D341Med (cell line): ENCODE data around the gene KCNG2.
"Not testable (repeated sequence)": the region's sequence is repeated elsewhere in the genome, so short reads cannot be mapped to it uniquely, and the experiment has no call there.

Source experiments
- DNase-seq: peaks from one replicate; pipeline ENCODE4 v3.0.0; 2012; ENCODE audit warnings: low spot score

The KCNG2 gene, protein sequence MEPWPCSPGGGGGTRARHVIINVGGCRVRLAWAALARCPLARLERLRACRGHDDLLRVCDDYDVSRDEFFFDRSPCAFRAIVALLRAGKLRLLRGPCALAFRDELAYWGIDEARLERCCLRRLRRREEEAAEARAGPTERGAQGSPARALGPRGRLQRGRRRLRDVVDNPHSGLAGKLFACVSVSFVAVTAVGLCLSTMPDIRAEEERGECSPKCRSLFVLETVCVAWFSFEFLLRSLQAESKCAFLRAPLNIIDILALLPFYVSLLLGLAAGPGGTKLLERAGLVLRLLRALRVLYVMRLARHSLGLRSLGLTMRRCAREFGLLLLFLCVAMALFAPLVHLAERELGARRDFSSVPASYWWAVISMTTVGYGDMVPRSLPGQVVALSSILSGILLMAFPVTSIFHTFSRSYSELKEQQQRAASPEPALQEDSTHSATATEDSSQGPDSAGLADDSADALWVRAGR

GRCh38 chr18:79797518-79798345, at the start of gene KCNG2:
TSS of gene KCNG2 (plus strand) at chr18:79797938. CDS start at chr18:79863668, 65,730 bp downstream.
- peak; percentile 92 for DNase-seq

- no peak for DNase-seq
Measured at GRCh38 chr18:79748321-79749180, 49.2 kb upstream of the KCNG2 start.

- DNase-seq, result no peak
Measured at GRCh38 chr18:79749251-79750191, 48.2 kb upstream of the KCNG2 start.

GRCh38 chr18:79750980-79751571, 46.7 kb upstream of the KCNG2 start:
- DNase-seq, result no peak

- DNase-seq, result not testable (repeated sequence)
Measured at GRCh38 chr18:79751918-79752578, 45.7 kb upstream of the KCNG2 start.

DNA sequence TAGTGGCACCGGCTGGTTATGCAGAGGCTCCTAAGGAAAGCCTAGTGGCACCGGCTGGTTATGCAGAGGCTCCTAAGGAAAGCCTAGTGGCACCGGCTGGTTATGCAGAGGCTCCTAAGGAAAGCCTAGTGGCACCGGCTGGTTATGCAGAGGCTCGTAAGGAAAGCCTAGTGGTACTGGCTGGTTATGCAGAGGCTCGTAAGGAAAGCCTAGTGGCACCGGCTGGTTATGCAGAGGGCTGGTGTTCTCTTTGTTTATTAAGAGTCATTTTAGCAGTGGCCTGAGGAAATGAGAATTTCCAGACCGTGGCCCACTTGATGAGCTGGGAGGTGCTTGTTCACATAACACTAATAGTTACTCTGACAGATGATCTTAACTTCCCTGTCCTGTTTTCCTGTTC, 44.8 kb upstream of the KCNG2 start:
- not testable (repeated sequence) for DNase-seq

GRCh38 chr18:79753391-79753851, 44.3 kb upstream of the KCNG2 start:
- no peak for DNase-seq

DNA sequence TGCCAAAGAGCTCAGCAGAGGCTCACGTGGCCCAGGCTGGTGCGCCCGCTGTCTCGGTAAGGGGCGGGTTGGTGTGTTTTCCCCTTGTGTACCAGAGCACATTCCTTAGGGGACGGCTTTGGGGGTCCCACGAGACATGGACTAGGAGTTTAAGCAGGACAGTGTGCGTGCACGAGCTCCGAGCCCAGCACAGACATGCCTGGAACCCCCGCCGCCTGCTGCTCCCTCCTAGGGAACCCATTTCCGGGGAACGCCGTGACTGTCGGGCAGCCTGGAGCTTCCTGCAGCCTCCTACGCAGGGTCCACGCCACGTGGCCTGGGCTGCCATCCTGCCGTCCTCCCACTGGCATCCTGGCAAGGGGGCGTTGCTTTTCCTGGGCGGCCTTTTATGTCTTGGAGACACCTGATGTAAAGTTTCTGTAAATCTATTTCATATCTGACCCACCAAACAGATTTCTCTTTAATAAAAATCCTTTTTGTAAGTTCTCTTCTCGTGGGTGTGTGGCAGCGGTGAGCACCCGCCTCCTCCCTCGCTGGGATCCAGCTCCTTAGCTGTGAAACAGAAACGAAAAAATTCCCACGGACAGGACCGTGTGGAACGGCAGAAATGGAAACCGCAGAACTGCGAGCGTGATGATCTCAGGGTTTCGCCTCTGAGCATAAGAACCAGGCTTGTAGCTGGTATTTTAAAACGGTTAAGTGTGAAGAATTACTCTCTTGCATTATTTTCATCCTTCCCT, 43.5 kb upstream of the KCNG2 start:
- DNase-seq, result no peak

DNA sequence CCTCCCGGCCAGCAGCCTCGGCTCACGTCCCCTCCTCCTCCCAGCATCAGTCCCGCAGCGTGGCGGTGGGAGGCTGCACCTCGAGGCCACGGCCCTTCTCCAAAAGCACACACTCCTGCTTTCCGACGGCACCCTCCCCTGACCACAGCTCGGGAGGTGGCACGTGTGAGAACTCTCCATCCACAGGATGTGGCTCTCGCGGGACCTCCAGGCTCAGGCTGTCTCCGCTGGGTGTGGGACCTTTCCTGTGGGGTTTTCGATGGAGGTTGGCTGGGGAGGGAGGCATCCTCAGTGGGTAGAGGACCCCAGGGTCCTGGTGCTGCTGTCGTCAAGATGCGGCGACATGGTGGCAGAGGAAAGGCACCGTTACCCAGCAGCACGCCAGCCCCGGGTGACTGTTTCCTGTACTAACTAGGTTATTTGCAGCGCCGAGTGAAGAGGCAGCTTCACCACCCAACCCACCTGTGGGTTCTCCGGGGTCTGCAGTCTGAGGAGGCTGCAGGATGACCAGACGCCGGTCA, 42.8 kb upstream of the KCNG2 start:
- DNase-seq, result no peak

DNA sequence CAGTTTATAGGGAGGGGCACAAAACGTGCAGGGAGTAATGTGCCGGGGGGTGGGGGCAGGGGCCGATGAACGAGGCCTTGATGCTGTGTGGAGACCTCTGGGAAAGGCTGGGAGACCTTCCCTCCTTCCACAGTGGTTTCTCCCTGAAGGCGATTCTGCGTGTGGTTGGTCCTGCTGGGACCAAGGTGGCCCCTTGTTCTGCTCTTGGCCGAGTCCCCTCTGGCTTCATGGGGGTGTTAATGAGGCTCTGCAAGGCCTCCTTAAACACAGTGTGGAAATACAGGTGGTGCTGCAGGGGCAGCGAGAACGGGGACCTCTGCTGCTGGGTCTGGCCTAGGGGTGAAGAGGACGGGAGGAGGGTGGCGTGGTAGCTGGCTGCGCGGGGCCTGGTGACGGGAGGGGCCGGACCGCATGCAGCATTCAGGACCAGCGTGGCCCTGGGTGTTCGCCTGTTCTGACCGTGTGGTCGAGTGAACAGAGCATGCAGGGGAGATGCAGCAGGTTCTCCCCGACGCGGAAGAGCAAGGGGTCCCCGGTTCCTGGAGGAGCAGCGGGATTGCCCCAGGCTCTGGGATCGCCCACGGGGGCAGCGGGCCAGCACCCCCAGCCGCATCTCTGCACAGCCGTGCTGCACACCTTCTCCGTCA, 42.1 kb upstream of the KCNG2 start:
- no peak for DNase-seq

- DNase-seq, result no peak
Measured at GRCh38 chr18:79756143-79756500, 41.6 kb upstream of the KCNG2 start.

- DNase-seq, result no peak
Measured at GRCh38 chr18:79756826-79757225, 40.9 kb upstream of the KCNG2 start.

DNA sequence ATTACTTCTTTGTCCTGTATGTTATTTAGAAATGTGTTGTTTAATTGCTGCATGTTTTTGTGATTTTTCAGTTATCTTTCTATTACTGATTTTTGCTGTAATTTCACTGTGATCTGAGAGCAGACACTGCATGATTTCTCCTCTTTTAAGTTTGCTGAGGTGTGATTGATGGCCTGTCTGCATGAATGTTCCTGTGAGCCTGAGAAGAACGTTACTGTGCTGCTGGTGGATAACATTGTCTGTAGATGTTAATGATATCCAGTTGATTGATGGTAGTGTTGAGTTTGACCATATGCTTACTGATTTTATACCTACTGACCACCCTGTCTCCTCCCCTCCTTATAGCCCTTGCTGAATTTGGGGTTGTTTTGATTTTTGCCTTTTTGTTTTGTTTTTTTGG, 37.4 kb upstream of the KCNG2 start:
- no peak for DNase-seq

- no peak for DNase-seq
Measured at GRCh38 chr18:79760881-79761280, 36.9 kb upstream of the KCNG2 start.

DNA sequence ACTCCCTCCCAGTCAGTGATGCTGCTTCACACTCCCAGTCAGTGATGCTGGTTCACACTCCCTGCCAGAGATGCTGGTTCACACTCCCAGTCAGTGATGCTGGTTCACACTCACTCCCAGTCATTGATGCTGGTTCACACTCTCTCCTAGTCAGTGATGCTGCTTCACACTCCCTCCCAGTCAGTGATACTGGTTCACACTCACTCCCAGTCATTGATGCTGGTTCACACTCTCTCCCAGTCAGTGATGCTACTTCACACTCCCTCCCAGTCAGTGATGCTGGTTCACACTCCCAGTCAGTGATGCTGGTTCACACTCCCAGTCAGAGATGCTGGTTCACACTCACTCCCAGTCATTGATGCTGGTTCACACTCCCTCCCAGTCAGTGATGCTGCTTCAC, 34.3 kb upstream of the KCNG2 start:
- no peak for DNase-seq

GRCh38 chr18:79764131-79764530, 33.6 kb upstream of the KCNG2 start:
- no peak for DNase-seq

GRCh38 chr18:79765491-79766245, 32.1 kb upstream of the KCNG2 start:
- DNase-seq, result no peak

DNA sequence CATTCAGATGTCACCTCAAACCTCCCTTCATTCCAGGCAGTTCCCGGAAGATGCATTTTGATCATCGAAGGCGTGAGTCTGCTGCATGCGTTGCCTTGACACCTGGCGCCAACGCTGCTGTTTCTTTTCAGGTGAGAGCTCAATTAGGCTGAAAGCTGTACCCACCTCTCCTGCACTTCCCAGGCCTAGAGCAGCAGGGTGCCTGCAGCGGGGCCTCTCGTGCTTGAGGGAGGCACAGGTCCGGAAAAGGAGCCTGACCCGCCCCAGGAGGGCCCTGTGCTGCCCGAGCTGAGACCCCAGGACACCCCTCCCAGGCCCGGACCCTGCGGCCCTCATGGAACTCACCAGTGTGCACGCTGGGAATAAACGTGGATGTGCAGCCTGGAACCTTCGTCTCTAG, 31.4 kb upstream of the KCNG2 start:
- DNase-seq, result no peak
